K562 (cell line): ENCODE data around the gene ANKRD13B. TPM values are rescaled to one million over a fixed set of nuclear protein-coding genes. Genes with fewer than 3 reads are reported as not detected.

Source experiments
- CBFA2T2 ChIP-seq: fragments of 450-650 bp; conservative IDR thresholded peaks from 2 replicates; pipeline ENCODE4 v1.6.1; 2017; ENCODE audit warnings: mild to moderate bottlenecking
- CHD2 ChIP-seq: IDR thresholded peaks from 2 replicates; pipeline ENCODE4 v1.6.1; 2011; ENCODE audit warnings: low read depth, low read length
- FOXK1 ChIP-seq: sonication (generic); formaldehyde crosslinking; IDR thresholded peaks from 2 replicates; pipeline ENCODE4 v1.8.0; 2022; ENCODE audit warnings: missing genetic modification reagents, mild to moderate bottlenecking, borderline replicate concordance
- HDAC8 ChIP-seq: fragments of 450-650 bp; IDR thresholded peaks from 2 replicates; pipeline ENCODE4 v1.6.1; 2016; ENCODE audit warnings: mild to moderate bottlenecking, missing genetic modification characterization, moderate library complexity, missing compliant biosample characterization
- HNRNPUL1 ChIP-seq: fragments of 200-400 bp; formaldehyde crosslinking; IDR thresholded peaks from 2 replicates; pipeline ENCODE4 v1.6.1; 2017; ENCODE audit warnings: low read length
- MYNN ChIP-seq, 2 experiments: sonication (generic); formaldehyde crosslinking in 1 of 2; IDR thresholded peaks; 2 replicates each; pipeline versions ENCODE4 v1.5.0 to v1.6.1; 2016 to 2020; ENCODE audit warnings: antibody characterized with exemption in 1 of 2, missing genetic modification reagents in 1 of 2
- NBN ChIP-seq: fragments of 450-650 bp; IDR thresholded peaks from 2 replicates; pipeline ENCODE4 v1.6.1; 2016; ENCODE audit warnings: low read depth, mild to moderate bottlenecking
- RB1 ChIP-seq: fragments of 450-650 bp; IDR thresholded peaks from 2 replicates; pipeline ENCODE4 v1.6.1; 2017; ENCODE audit warnings: low read depth, mild to moderate bottlenecking
- SMAD1 ChIP-seq: fragments of 150-350 bp; IDR thresholded peaks from 2 replicates; pipeline ENCODE4 v1.6.1; 2014; ENCODE audit warnings: low read length, low read depth; ENCODE audit not compliant: partially characterized antibody
- SMARCA5 ChIP-seq: fragments of 450-650 bp; IDR thresholded peaks from 2 replicates; pipeline ENCODE4 v1.6.1; 2016
- ZNF766 ChIP-seq: fragments of 200-800 bp; sonication (Bioruptor generic); conservative IDR thresholded peaks from 2 replicates; pipeline ENCODE4 v1.6.1; 2016; ENCODE audit warnings: missing genetic modification characterization, missing compliant biosample characterization
- polyA plus RNA-seq, 8 experiments: library from polyadenylated mRNA; depleted of rRNA in 4 of 8; stranded (reverse) in 5 of 8; unstranded in 3 of 8; fragments of >200 nt; fragmentation: Nextera tagmentation in 2 of 8; fragmentation: Illumina TruSeq in 1 of 8; extraction: Ambion mirVana in 2 of 8; extraction: Trizol in 1 of 8; gene quantifications; 2 replicates each; pipeline versions ENCODE4 v1.2.1 to v1.2.3, GENCODE V29; 2011 to 2014; ENCODE audit warnings: inconsistent platforms in 1 of 8, missing spikeins in 1 of 8
- total RNA-seq, 7 experiments: library from RNA; depleted of rRNA in 6 of 7; stranded (reverse); fragments of >200 nt in 6 of 7; fragmentation: Illumina TruSeq in 2 of 7; extraction: Trizol in 2 of 7; gene quantifications; 2 replicates each; pipeline versions ENCODE4 v1.2.1 to v1.2.3, GENCODE V29; 2011 to 2021; ENCODE audit warnings: low replicate concordance in 1 of 7
- TF ChIP-seq, protein P1 (sequence below), 2 experiments: fragments of 450-650 bp; IDR thresholded peaks; 2 replicates each; pipeline ENCODE4 v1.6.1; 2018; ENCODE audit warnings: mild to moderate bottlenecking in 2 of 2, low read depth in 1 of 2; ENCODE audit not compliant: partially characterized antibody in 2 of 2
- TF ChIP-seq, protein P2 (sequence below): fragments of 450-650 bp; IDR thresholded peaks from 2 replicates; pipeline ENCODE4 v1.6.1; 2016; ENCODE audit warnings: antibody characterized with exemption
- TF ChIP-seq, protein P3 (sequence below): fragments of 250-450 bp; sonication (Bioruptor Pico); IDR thresholded peaks from 2 replicates; pipeline ENCODE4 v1.8.0; 2021; ENCODE audit warnings: moderate library complexity, mild to moderate bottlenecking, inconsistent platforms

The ANKRD13B gene
- total and polyA plus RNA-seq, 9 of the 15 experiments (the other 6 are each of a cell fraction or from before 2014, with no cell fraction given): 0.15 to 28.1 (median 4.6) TPM

DNA sequence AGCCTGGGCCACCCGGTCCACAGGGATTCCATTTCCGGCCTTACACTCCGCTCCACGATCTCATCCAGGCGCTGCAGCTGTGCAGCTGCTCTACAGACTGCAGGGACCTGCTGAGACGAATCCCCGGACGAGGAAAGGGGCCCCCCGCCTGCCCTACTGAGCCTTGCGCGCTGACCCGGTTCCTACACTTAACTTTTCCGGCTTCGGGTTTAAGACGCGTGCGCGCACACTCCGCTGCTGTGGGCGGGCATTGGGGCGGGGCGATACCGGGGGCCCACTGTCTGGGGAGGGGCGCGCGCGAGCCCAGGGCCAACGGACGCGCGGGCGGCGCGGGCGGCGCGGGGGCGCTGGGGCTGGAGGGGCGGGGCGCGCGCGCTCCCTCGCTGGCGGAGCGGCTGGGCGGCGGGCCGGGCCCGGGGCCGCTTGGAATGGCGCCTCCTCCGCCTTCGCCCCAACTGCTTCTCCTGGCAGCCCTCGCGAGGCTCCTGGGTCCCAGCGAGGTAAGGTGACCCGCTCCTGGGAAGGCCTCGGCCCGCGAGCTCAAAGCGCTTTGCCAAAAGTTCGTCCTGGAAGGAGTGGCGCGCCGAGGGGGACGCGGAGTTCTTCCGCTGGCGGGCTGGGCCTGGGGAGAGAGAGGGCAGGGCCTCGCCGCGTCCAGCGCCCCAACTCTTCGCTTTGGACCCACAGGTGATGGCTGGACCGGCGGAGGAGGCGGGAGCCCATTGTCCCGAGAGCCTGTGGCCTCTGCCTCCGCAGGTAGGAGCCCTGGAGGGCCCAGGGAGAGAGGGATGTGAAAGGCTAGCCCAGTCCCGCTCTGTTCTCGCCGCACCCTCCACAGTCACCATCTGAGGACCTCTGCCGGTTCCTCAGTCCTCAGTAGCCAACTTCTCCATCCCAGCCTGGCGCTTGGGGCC is 24.3 kb upstream of the ANKRD13B start, which contains the start of gene TP53I13 (continued):
- TF ChIP-seq, protein P1, sequence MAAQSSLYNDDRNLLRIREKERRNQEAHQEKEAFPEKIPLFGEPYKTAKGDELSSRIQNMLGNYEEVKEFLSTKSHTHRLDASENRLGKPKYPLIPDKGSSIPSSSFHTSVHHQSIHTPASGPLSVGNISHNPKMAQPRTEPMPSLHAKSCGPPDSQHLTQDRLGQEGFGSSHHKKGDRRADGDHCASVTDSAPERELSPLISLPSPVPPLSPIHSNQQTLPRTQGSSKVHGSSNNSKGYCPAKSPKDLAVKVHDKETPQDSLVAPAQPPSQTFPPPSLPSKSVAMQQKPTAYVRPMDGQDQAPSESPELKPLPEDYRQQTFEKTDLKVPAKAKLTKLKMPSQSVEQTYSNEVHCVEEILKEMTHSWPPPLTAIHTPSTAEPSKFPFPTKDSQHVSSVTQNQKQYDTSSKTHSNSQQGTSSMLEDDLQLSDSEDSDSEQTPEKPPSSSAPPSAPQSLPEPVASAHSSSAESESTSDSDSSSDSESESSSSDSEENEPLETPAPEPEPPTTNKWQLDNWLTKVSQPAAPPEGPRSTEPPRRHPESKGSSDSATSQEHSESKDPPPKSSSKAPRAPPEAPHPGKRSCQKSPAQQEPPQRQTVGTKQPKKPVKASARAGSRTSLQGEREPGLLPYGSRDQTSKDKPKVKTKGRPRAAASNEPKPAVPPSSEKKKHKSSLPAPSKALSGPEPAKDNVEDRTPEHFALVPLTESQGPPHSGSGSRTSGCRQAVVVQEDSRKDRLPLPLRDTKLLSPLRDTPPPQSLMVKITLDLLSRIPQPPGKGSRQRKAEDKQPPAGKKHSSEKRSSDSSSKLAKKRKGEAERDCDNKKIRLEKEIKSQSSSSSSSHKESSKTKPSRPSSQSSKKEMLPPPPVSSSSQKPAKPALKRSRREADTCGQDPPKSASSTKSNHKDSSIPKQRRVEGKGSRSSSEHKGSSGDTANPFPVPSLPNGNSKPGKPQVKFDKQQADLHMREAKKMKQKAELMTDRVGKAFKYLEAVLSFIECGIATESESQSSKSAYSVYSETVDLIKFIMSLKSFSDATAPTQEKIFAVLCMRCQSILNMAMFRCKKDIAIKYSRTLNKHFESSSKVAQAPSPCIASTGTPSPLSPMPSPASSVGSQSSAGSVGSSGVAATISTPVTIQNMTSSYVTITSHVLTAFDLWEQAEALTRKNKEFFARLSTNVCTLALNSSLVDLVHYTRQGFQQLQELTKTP (IDR thresholded peaks at IDR 0.05; ENCODE audit: low read depth in 1 of 2, partially characterized antibody in 2 of 2): no peak
- TF ChIP-seq, protein P2, sequence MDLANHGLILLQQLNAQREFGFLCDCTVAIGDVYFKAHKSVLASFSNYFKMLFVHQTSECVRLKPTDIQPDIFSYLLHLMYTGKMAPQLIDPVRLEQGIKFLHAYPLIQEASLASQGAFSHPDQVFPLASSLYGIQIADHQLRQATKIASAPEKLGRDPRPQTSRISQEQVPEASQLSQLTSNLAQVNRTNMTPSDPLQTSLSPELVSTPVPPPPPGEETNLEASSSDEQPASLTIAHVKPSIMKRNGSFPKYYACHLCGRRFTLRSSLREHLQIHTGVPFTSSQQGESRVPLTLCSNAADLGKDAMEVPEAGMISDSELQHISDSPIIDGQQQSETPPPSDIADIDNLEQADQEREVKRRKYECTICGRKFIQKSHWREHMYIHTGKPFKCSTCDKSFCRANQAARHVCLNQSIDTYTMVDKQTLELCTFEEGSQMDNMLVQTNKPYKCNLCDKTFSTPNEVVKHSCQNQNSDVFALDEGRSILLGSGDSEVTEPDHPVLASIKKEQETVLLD: no peak
- TF ChIP-seq, protein P3, sequence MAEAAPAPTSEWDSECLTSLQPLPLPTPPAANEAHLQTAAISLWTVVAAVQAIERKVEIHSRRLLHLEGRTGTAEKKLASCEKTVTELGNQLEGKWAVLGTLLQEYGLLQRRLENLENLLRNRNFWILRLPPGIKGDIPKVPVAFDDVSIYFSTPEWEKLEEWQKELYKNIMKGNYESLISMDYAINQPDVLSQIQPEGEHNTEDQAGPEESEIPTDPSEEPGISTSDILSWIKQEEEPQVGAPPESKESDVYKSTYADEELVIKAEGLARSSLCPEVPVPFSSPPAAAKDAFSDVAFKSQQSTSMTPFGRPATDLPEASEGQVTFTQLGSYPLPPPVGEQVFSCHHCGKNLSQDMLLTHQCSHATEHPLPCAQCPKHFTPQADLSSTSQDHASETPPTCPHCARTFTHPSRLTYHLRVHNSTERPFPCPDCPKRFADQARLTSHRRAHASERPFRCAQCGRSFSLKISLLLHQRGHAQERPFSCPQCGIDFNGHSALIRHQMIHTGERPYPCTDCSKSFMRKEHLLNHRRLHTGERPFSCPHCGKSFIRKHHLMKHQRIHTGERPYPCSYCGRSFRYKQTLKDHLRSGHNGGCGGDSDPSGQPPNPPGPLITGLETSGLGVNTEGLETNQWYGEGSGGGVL: no peak
- TF ChIP-seq CHD2: peak; percentile 30; the same call in 1 of the 2 replicates
- TF ChIP-seq FOXK1 (CRISPR knock-in tag): no peak
- no peak for TF ChIP-seq HNRNPUL1
- TF ChIP-seq HDAC8 (tag): no peak
- no peak for TF ChIP-seq SMAD1
- TF ChIP-seq ZNF766 (CRISPR knock-in tag): no peak
- TF ChIP-seq RB1: 0 out of 2 replicates have a peak, but pooled peaks have one; percentile 43
- no peak for TF ChIP-seq MYNN (IDR thresholded peaks at IDR 0.05)
- no peak for TF ChIP-seq MYNN (CRISPR knock-in tag; IDR thresholded peaks at IDR 0.05)
- no peak for TF ChIP-seq SMARCA5
- TF ChIP-seq NBN: no peak
- TF ChIP-seq CBFA2T2: no peak
